H9 (cell line): ENCODE measurements around the gene SF3A1. TPM values are rescaled to one million over a fixed set of nuclear protein-coding genes. Genes with fewer than 3 reads are reported as not detected.

Source experiments
- DNase-seq: peaks from one replicate; pipeline ENCODE4 v3.0.0-alpha.2; 2017
- H2AFZ ChIP-seq: one replicate; pipeline ENCODE4 v1.6.1; 2013; ENCODE audit warnings: mild to moderate bottlenecking, low read length, control low read depth, moderate library complexity
- H2AK5ac ChIP-seq: 2 replicates; pipeline ENCODE4 v1.6.1; 2013; ENCODE audit warnings: low read length, control low read depth, mixed read lengths; ENCODE audit not compliant: insufficient read length
- H2BK120ac ChIP-seq: one replicate; pipeline ENCODE4 v1.6.1; 2013; ENCODE audit warnings: low read depth, mild to moderate bottlenecking, low read length, control low read depth, inconsistent platforms; ENCODE audit not compliant: poor library complexity, severe bottlenecking
- H2BK12ac ChIP-seq: 2 replicates; pipeline ENCODE4 v1.6.1; 2013; ENCODE audit warnings: low read length, control low read depth, mixed read lengths, low read depth; ENCODE audit not compliant: insufficient read length
- H2BK15ac ChIP-seq: 2 replicates; pipeline ENCODE4 v1.6.1; 2013; ENCODE audit warnings: low read depth, low read length, control low read depth
- H2BK20ac ChIP-seq: one replicate; pipeline ENCODE4 v1.6.1; 2013; ENCODE audit warnings: low read depth, mild to moderate bottlenecking, low read length, control low read depth, inconsistent platforms; ENCODE audit not compliant: poor library complexity, severe bottlenecking
- H2BK5ac ChIP-seq: 2 replicates; pipeline ENCODE4 v1.6.1; 2013; ENCODE audit warnings: low read length, control low read depth, mixed read lengths; ENCODE audit not compliant: insufficient read length
- H3K14ac ChIP-seq: 2 replicates; pipeline ENCODE4 v1.6.1; 2013; ENCODE audit warnings: low read length, control low read depth; ENCODE audit not compliant: insufficient read depth
- H3K18ac ChIP-seq: 2 replicates; pipeline ENCODE4 v1.6.1; 2013; ENCODE audit warnings: low read depth, mild to moderate bottlenecking, mixed read lengths, low read length, control low read depth; ENCODE audit not compliant: insufficient read length
- H3K23ac ChIP-seq: 2 replicates; pipeline ENCODE4 v1.6.1; 2013; ENCODE audit warnings: low read length, control low read depth, mixed read lengths, low read depth; ENCODE audit not compliant: insufficient read length
- H3K23me2 ChIP-seq: 2 replicates; pipeline ENCODE4 v1.6.1; 2013; ENCODE audit warnings: low read depth, mild to moderate bottlenecking, mixed read lengths, low read length, control low read depth; ENCODE audit not compliant: insufficient read length, poor library complexity, severe bottlenecking
- H3K27ac ChIP-seq: 2 replicates; pipeline ENCODE4 v1.5.1; 2013; ENCODE audit warnings: low read length, control low read depth, mixed read lengths, low read depth; ENCODE audit not compliant: insufficient read length
- H3K27me3 ChIP-seq: 2 replicates; pipeline ENCODE4 v1.6.1; 2013; ENCODE audit warnings: low read length, control low read depth, inconsistent platforms; ENCODE audit not compliant: insufficient read depth
- H3K4ac ChIP-seq: 2 replicates; pipeline ENCODE4 v1.6.1; 2013; ENCODE audit warnings: low read depth, mild to moderate bottlenecking, control low read depth, inconsistent platforms, low read length, moderate library complexity
- H3K4me1 ChIP-seq: 2 replicates; pipeline ENCODE4 v1.6.1; 2013; ENCODE audit warnings: low read length, control low read depth, inconsistent platforms; ENCODE audit not compliant: insufficient read depth
- H3K4me2 ChIP-seq: 2 replicates; pipeline ENCODE4 v1.6.1; 2013; ENCODE audit warnings: low read length, control low read depth, mixed read lengths; ENCODE audit not compliant: insufficient read length, insufficient read depth
- H3K56ac ChIP-seq: 2 replicates; pipeline ENCODE4 v1.6.1; 2013; ENCODE audit warnings: low read depth, mild to moderate bottlenecking, mixed read lengths, low read length, control low read depth; ENCODE audit not compliant: insufficient read length
- H3K79me1 ChIP-seq: 2 replicates; pipeline ENCODE4 v1.6.1; 2013; ENCODE audit warnings: low read depth, mild to moderate bottlenecking, moderate library complexity, low read length, control low read depth, inconsistent platforms; ENCODE audit not compliant: insufficient read depth, poor library complexity, severe bottlenecking
- H3K79me2 ChIP-seq: 2 replicates; pipeline ENCODE4 v1.6.1; 2013; ENCODE audit warnings: low read length, control low read depth, inconsistent platforms; ENCODE audit not compliant: insufficient read depth
- H3K9ac ChIP-seq: 2 replicates; pipeline ENCODE4 v1.6.1; 2013; ENCODE audit warnings: low read length, control low read depth, mixed read lengths; ENCODE audit not compliant: insufficient read length; ENCODE audit errors: extremely low read depth
- H3K9me3 ChIP-seq: one replicate; pipeline ENCODE4 v1.6.1; 2013; ENCODE audit warnings: low read depth, low read length, inconsistent platforms; ENCODE audit not compliant: control insufficient read depth
- H3T11ph ChIP-seq: one replicate; pipeline ENCODE4 v1.6.1; 2013; ENCODE audit warnings: mild to moderate bottlenecking, low read length, control low read depth, inconsistent platforms
- H4K20me1 ChIP-seq: one replicate; pipeline ENCODE4 v1.6.1; 2013; ENCODE audit not compliant: control insufficient read depth, insufficient read length, insufficient read depth
- H4K5ac ChIP-seq: 2 replicates; pipeline ENCODE4 v1.6.1; 2013; ENCODE audit warnings: low read depth, mild to moderate bottlenecking, mixed read lengths, low read length, control low read depth; ENCODE audit not compliant: insufficient read length
- H4K8ac ChIP-seq: replicated peaks from 2 replicates; pipeline ENCODE4 v1.6.1; 2013; ENCODE audit warnings: low read length, control low read depth, mixed read lengths, low read depth; ENCODE audit not compliant: insufficient read length
- H4K91ac ChIP-seq: 2 replicates; pipeline ENCODE4 v1.6.1; 2013; ENCODE audit warnings: low read depth, mild to moderate bottlenecking, moderate library complexity, mixed read lengths, low read length, control low read depth; ENCODE audit not compliant: insufficient read length
- H3K27ac Mint-ChIP-seq, 3 experiments: 2 replicates in 2 of 3; 3 replicates in 1 of 3; pipeline ENCODE4 v1.8.0; 2020 to 2021; ENCODE audit warnings: mixed read lengths in 3 of 3, mild to moderate bottlenecking in 1 of 3, moderate library complexity in 1 of 3
- H3K27me3 Mint-ChIP-seq: 2 replicates; pipeline ENCODE4 v1.8.0; 2021; ENCODE audit warnings: low read depth, mild to moderate bottlenecking, moderate library complexity, mixed read lengths
- H3K36me3 Mint-ChIP-seq, 3 experiments: 2 replicates in 2 of 3; 3 replicates in 1 of 3; pipeline ENCODE4 v1.8.0; 2020 to 2021; ENCODE audit warnings: low read depth in 3 of 3, mixed read lengths in 3 of 3; ENCODE audit not compliant: insufficient read depth in 1 of 3
- H3K4me1 Mint-ChIP-seq, 2 experiments: 2 replicates each; pipeline ENCODE4 v1.8.0; 2020; ENCODE audit warnings: mixed read lengths in 2 of 2
- H3K4me3 Mint-ChIP-seq, 2 experiments: 2 replicates in 1 of 2; 3 replicates in 1 of 2; pipeline ENCODE4 v1.8.0; 2020 to 2021; ENCODE audit warnings: mild to moderate bottlenecking in 2 of 2, mixed read lengths in 2 of 2, moderate library complexity in 1 of 2
- H3K9me3 Mint-ChIP-seq, 2 experiments: 2 replicates in 1 of 2; 3 replicates in 1 of 2; pipeline ENCODE4 v1.8.0; 2020; ENCODE audit warnings: mild to moderate bottlenecking in 2 of 2, mixed read lengths in 2 of 2, moderate library complexity in 1 of 2
- WGBS: extraction: QIAGEN DNeasy Blood & Tissue Kit; methylation state at CpG from one replicate; pipeline ENCODE4 v1.1.7; 2013; ENCODE audit warnings: missing lambda C conversion rate, low lambda C conversion rate, mixed read lengths; ENCODE audit not compliant: insufficient read length; ENCODE audit errors: extremely low coverage; 5-methylcytosine and 5-hydroxymethylcytosine counted together
- total RNA-seq: library from RNA; stranded (reverse); gene quantifications from 2 replicates; pipeline ENCODE4 v1.2.1, GENCODE V29; 2021
- TF ChIP-seq, protein P1 (sequence below): fragments of 200-600 bp; sonication (generic); conservative IDR thresholded peaks from 3 replicates; pipeline ENCODE4 v1.8.0; 2021; ENCODE audit warnings: antibody characterized with exemption, mild to moderate bottlenecking

Gene SF3A1
- total RNA-seq, 1 experiment from 2014 or later, result 225 TPM

DNA sequence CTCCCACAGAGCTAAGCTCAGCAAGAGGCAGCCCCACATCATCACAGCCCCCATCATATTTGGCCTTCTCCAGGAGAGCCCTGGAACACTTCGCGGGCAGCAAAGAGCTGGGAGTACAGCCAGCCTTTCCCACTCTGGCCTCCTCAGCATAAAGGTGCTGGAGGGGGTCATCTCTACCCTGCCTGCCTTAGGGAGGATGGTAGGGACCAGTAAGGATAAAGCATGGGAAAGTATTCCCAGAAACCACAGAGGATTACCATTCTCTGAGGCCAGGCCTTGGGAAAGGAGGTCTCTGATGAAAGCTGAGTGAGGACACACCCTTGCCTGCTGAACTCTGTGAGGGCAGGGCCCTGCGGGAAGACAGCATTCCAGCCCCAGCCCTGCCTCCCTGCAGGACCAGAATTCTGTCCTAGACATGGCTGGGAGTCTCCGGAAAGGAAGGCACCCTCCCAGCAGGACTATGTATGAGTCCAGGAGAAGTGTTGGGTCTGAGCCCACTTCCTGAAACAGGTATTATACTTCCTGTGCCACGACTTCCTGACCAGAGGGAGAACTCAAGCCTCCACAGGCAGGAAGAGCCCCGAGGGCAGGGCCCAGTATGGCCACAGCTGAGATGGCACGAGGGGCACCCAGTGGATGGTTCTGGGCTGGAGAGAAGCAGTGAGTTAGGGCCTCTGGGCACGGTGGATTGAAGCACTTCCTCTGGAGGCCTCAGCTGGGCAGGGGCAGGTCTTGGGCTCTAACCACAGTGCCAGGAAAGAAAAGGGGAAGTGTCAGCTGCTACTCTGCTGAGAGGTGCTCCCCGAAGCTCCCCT, 54.5 kb downstream of the SF3A1 start:
- Histone ChIP-seq H3K4me1 (no peaks in the 10 kb centered on the region), H3K23ac (no peak overlapping the region), H3K4me2 (no peak overlapping the region), H2BK5ac (no peak overlapping the region), H3K4ac (no peak overlapping the region), H4K8ac (no peak overlapping the region), H3K79me1 (no peaks in the 10 kb centered on the region), H2AK5ac (no peak overlapping the region), H4K20me1 (no peaks in the 10 kb centered on the region), H3K79me2 (no peaks in the 10 kb centered on the region), H3K9me3 (no peaks in the 10 kb centered on the region), H2BK15ac (no peak overlapping the region), H3K18ac (no peak overlapping the region), H3K23me2 (no peaks in the 10 kb centered on the region), H3K9ac (no peak overlapping the region), H2BK12ac (no peak overlapping the region), H3K27ac (no peak overlapping the region), H2BK120ac (no peak overlapping the region), H3K56ac (no peak overlapping the region), H3K14ac (no peak overlapping the region), H3K27me3 (no peaks in the 10 kb centered on the region), H4K91ac (no peak overlapping the region), H4K5ac (no peak overlapping the region), H2BK20ac (no peak overlapping the region), H2AFZ (no peak overlapping the region), H3T11ph (no peak overlapping the region)
- peaks cover 0 to 1% of the 10 kb centered on the region in 2 experiments; a peak in 1 of 5 replicates for H3K9me3 Mint-ChIP-seq
- TF ChIP-seq, protein P1, sequence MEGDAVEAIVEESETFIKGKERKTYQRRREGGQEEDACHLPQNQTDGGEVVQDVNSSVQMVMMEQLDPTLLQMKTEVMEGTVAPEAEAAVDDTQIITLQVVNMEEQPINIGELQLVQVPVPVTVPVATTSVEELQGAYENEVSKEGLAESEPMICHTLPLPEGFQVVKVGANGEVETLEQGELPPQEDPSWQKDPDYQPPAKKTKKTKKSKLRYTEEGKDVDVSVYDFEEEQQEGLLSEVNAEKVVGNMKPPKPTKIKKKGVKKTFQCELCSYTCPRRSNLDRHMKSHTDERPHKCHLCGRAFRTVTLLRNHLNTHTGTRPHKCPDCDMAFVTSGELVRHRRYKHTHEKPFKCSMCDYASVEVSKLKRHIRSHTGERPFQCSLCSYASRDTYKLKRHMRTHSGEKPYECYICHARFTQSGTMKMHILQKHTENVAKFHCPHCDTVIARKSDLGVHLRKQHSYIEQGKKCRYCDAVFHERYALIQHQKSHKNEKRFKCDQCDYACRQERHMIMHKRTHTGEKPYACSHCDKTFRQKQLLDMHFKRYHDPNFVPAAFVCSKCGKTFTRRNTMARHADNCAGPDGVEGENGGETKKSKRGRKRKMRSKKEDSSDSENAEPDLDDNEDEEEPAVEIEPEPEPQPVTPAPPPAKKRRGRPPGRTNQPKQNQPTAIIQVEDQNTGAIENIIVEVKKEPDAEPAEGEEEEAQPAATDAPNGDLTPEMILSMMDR, result no peak
- no peak overlapping the region for H3K4me3 Mint-ChIP-seq
- peaks cover 4 to 8% of the 10 kb centered on the region in 2 experiments; a peak in 3 of 4 replicates for H3K4me1 Mint-ChIP-seq
- peaks cover 0 to 6% (median 0%) of the 10 kb centered on the region in 3 experiments; a peak in 1 of 7 replicates for H3K36me3 Mint-ChIP-seq
- peak overlapping the region; percentile 46 to 75 (median 73); a peak in 4 of 7 replicates for H3K27ac Mint-ChIP-seq
- WGBS, result no CpG with 5 or more reads among the region's 9 CpGs
- no peak for DNase-seq
- H3K27me3 Mint-ChIP-seq, result no peaks in the 10 kb centered on the region; the same call in 1 of the 2 replicates
